OCI-LY3 (cell line): ENCODE measurements around the gene GP1BA.

Experiments
- H2AFZ ChIP-seq: fragments of 200-600, 300-600 bp; shearing (Covaris generic); 2 replicates; pipeline ENCODE4 v1.6.0; 2014; ENCODE audit warnings: antibody characterized with exemption, low read depth, low read length
- H3K27ac ChIP-seq: fragments of 200-600, 300-600 bp; sonication (generic); 2 replicates; pipeline ENCODE4 v1.5.1; 2014; ENCODE audit warnings: mild to moderate bottlenecking, low read length, moderate library complexity, mixed read lengths
- H3K27me3 ChIP-seq: fragments of 200-600, 300-600 bp; sonication (generic); 2 replicates; pipeline ENCODE4 v1.6.1; 2014; ENCODE audit warnings: low read depth, low read length, mixed read lengths
- H3K36me3 ChIP-seq: fragments of 200-600, 300-600 bp; sonication (generic); replicated peaks from 2 replicates; pipeline ENCODE3; 2014; ENCODE audit warnings: low read depth, low read length, mixed read lengths
- H3K4me1 ChIP-seq: fragments of 300-600, 200-600 bp; sonication (generic); 2 replicates; pipeline ENCODE4 v1.6.1; 2014; ENCODE audit warnings: low read length, mixed read lengths
- H3K4me2 ChIP-seq: fragments of 200-600, 300-600 bp; sonication (generic); 2 replicates; pipeline ENCODE4 v1.6.1; 2014; ENCODE audit warnings: low read length, mixed read lengths
- H3K4me3 ChIP-seq: fragments of 300-600, 200-600 bp; sonication (generic); 2 replicates; pipeline ENCODE4 v1.5.1; 2014; ENCODE audit warnings: antibody characterized with exemption, mild to moderate bottlenecking, low read length, moderate library complexity
- H3K79me2 ChIP-seq: fragments of 300-600, 200-600 bp; shearing (Covaris generic); 2 replicates; pipeline ENCODE4 v1.6.1; 2014; ENCODE audit warnings: mild to moderate bottlenecking, low read length, mixed read lengths
- H3K9ac ChIP-seq: fragments of 300-600, 200-600 bp; shearing (Covaris generic); 2 replicates; pipeline ENCODE4 v1.6.0; 2014; ENCODE audit warnings: mild to moderate bottlenecking, low read length, moderate library complexity
- H3K9me3 ChIP-seq: fragments of 200-600, 300-600 bp; shearing (Covaris generic); 2 replicates; pipeline ENCODE4 v1.6.1; 2014; ENCODE audit warnings: low read length, mixed read lengths; ENCODE audit not compliant: insufficient read depth
- H4K20me1 ChIP-seq: fragments of 200-600, 300-600 bp; sonication (generic); 2 replicates; pipeline ENCODE4 v1.6.1; 2016; ENCODE audit warnings: low read length, mixed read lengths; ENCODE audit not compliant: insufficient read depth
- CTCF ChIP-seq: fragments of 200-600, 300-600 bp; sonication (generic); IDR thresholded peaks from 2 replicates; pipeline ENCODE4 v1.5.1; 2014; ENCODE audit warnings: antibody characterized with exemption, low read length, low read depth
- EZH2phosphoT487 ChIP-seq: fragments of 200-600 bp; shearing (Covaris generic); IDR thresholded peaks from 2 replicates; pipeline ENCODE4 v1.6.1; 2018; ENCODE audit warnings: antibody characterized with exemption, mixed run types, low read depth

GP1BA gene

GRCh38 chr17:4891411-4892410 is 40.4 kb upstream of the GP1BA start:
- Histone ChIP-seq H3K4me3 (no peak overlapping the region; the same call in 1 of the 2 replicates), H3K4me2 (peak overlapping the region; percentile 53; the same call in 1 of the 2 replicates), H3K9ac (peak overlapping the region; percentile 10; the same call in 1 of the 2 replicates), H3K79me2 (no peaks in the 10 kb centered on the region), H4K20me1 (no peaks in the 10 kb centered on the region), H3K36me3 (peaks cover 7% of the 10 kb centered on the region), H3K27ac (peak overlapping the region; percentile 11; the same call in 1 of the 2 replicates), H2AFZ (no peak overlapping the region), H3K4me1 (peaks cover 14% of the 10 kb centered on the region), H3K9me3 (no peaks in the 10 kb centered on the region), H3K27me3 (no peaks in the 10 kb centered on the region)
- TF ChIP-seq EZH2phosphoT487 (no peak), CTCF (no peak)

- no peak for TF ChIP-seq EZH2phosphoT487
- TF ChIP-seq CTCF, result no peak
- Histone ChIP-seq H3K9ac (peak overlapping the region; percentile 10; the same call in 1 of the 2 replicates), H3K27me3 (no peaks in the 10 kb centered on the region), H3K79me2 (no peaks in the 10 kb centered on the region), H3K4me2 (peak overlapping the region; percentile 53; the same call in 1 of the 2 replicates), H3K36me3 (peaks cover 7% of the 10 kb centered on the region), H2AFZ (no peak overlapping the region), H4K20me1 (no peaks in the 10 kb centered on the region), H3K4me3 (no peak overlapping the region; the same call in 1 of the 2 replicates), H3K27ac (peak overlapping the region; percentile 11; the same call in 1 of the 2 replicates), H3K9me3 (no peaks in the 10 kb centered on the region), H3K4me1 (peaks cover 14% of the 10 kb centered on the region)
These were observed 39.4 kb upstream of the GP1BA start for GRCh38 chr17:4892499-4893221.

GRCh38 chr17:4893272-4893671 is 38.8 kb upstream of the GP1BA start:
- no peaks in the 10 kb centered on the region for H3K27me3 ChIP-seq
- H3K79me2 ChIP-seq, result no peaks in the 10 kb centered on the region
- H3K4me2 ChIP-seq, result no peak overlapping the region
- H3K36me3 ChIP-seq, result peaks cover 7% of the 10 kb centered on the region
- no peaks in the 10 kb centered on the region for H3K9me3 ChIP-seq
- no peaks in the 10 kb centered on the region for H4K20me1 ChIP-seq
- no peak overlapping the region for H3K9ac ChIP-seq
- no peak overlapping the region for H3K4me3 ChIP-seq
- H3K27ac ChIP-seq, result no peak overlapping the region
- peaks cover 14% of the 10 kb centered on the region for H3K4me1 ChIP-seq
- no peak for TF ChIP-seq CTCF
- TF ChIP-seq EZH2phosphoT487, result no peak
- no peak overlapping the region for H2AFZ ChIP-seq
